ENCODE data around the gene CCDC40.

GRCh38 chr17:80104321-80104955 is 68.0 kb downstream of the CCDC40 start:
- no peak for TF ChIP-seq EP300 (IDR thresholded peaks at IDR 0.05)
- TF ChIP-seq POLR2AphosphoS5 (IDR thresholded peaks at IDR 0.05), result no peak

Data from stomach (tissue), 4 donors.